GM18870 (cell line): Measurements from ENCODE around the gene KMT2A.

Experiments used
- ATAC-seq: cut with Tn5 transposase; IDR thresholded peaks from one replicate; pipeline ENCODE4 v1.9.1; 2021; ENCODE audit warnings: moderate library complexity; ENCODE audit not compliant: unreplicated experiment

KMT2A gene

GRCh38 chr11:118574636-118575035 lies 138.3 kb downstream of the KMT2A start:
- ATAC-seq: no peak
